Osteocyte (in vitro differentiated cells): ENCODE data around the gene MALL. TPM values are rescaled to one million over a fixed set of nuclear protein-coding genes. Genes with fewer than 3 reads are reported as not detected.
"Not testable (repeated sequence)": the region's sequence is repeated elsewhere in the genome, so short reads cannot be mapped to it uniquely, and the experiment has no call there.

Experiments used
- DNase-seq: peaks from one replicate; pipeline ENCODE4 v3.0.0; 2021; ENCODE audit warnings: mixed read lengths; ENCODE audit not compliant: unreplicated experiment; ENCODE audit errors: extremely low spot score
- H3K27ac Mint-ChIP-seq: one replicate; pipeline ENCODE4 v1.8.0; 2021; ENCODE audit warnings: mild to moderate bottlenecking, mixed read lengths; ENCODE audit not compliant: unreplicated experiment
- H3K27me3 Mint-ChIP-seq: one replicate; pipeline ENCODE4 v1.8.0; 2021; ENCODE audit warnings: mixed read lengths; ENCODE audit not compliant: unreplicated experiment
- H3K36me3 Mint-ChIP-seq: one replicate; pipeline ENCODE4 v1.8.0; 2021; ENCODE audit warnings: mixed read lengths; ENCODE audit not compliant: unreplicated experiment
- H3K4me1 Mint-ChIP-seq: one replicate; pipeline ENCODE4 v1.8.0; 2021; ENCODE audit warnings: mixed read lengths; ENCODE audit not compliant: unreplicated experiment
- H3K4me3 Mint-ChIP-seq: one replicate; pipeline ENCODE4 v1.8.0; 2021; ENCODE audit warnings: mild to moderate bottlenecking, moderate library complexity, mixed read lengths; ENCODE audit not compliant: unreplicated experiment
- H3K9me3 Mint-ChIP-seq: one replicate; pipeline ENCODE4 v1.8.0; 2021; ENCODE audit warnings: mixed read lengths; ENCODE audit not compliant: unreplicated experiment
- total RNA-seq: library from RNA; stranded (reverse); gene quantifications from 2 replicates; pipeline ENCODE4 v1.2.1, GENCODE V29; 2021
- TF ChIP-seq, protein P1 (sequence below): fragments of 200-600 bp; sonication (generic); IDR thresholded peaks from 2 replicates; pipeline ENCODE4 v1.5.0; 2021; ENCODE audit warnings: antibody characterized with exemption, mild to moderate bottlenecking, moderate library complexity

The MALL gene
- total RNA-seq, 1 donor from 2014 or later, result 0.64 TPM

GRCh38 chr2:110104025-110104771, 11.4 kb downstream of the MALL start:
- TF ChIP-seq, protein P1, sequence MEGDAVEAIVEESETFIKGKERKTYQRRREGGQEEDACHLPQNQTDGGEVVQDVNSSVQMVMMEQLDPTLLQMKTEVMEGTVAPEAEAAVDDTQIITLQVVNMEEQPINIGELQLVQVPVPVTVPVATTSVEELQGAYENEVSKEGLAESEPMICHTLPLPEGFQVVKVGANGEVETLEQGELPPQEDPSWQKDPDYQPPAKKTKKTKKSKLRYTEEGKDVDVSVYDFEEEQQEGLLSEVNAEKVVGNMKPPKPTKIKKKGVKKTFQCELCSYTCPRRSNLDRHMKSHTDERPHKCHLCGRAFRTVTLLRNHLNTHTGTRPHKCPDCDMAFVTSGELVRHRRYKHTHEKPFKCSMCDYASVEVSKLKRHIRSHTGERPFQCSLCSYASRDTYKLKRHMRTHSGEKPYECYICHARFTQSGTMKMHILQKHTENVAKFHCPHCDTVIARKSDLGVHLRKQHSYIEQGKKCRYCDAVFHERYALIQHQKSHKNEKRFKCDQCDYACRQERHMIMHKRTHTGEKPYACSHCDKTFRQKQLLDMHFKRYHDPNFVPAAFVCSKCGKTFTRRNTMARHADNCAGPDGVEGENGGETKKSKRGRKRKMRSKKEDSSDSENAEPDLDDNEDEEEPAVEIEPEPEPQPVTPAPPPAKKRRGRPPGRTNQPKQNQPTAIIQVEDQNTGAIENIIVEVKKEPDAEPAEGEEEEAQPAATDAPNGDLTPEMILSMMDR, result no peak
- Mint-ChIP-seq H3K4me3 (no peak overlapping the region), H3K4me1 (peaks cover 56% of the 10 kb centered on the region), H3K36me3 (no peaks in the 10 kb centered on the region), H3K27me3 (peaks cover 5% of the 10 kb centered on the region), H3K9me3 (no peaks in the 10 kb centered on the region), H3K27ac (peak overlapping the region; percentile 4)
- DNase-seq, result no peak

- DNase-seq, result no peak
- Mint-ChIP-seq H3K36me3 (no peaks in the 10 kb centered on the region), H3K4me1 (peaks cover 59% of the 10 kb centered on the region), H3K27me3 (peaks cover 4% of the 10 kb centered on the region), H3K9me3 (no peaks in the 10 kb centered on the region), H3K4me3 (no peak overlapping the region), H3K27ac (peak overlapping the region; percentile 97)
- TF ChIP-seq, protein P1, result no peak
These were observed 12.3 kb downstream of the MALL start for GRCh38 chr2:110103061-110103961.

DNA sequence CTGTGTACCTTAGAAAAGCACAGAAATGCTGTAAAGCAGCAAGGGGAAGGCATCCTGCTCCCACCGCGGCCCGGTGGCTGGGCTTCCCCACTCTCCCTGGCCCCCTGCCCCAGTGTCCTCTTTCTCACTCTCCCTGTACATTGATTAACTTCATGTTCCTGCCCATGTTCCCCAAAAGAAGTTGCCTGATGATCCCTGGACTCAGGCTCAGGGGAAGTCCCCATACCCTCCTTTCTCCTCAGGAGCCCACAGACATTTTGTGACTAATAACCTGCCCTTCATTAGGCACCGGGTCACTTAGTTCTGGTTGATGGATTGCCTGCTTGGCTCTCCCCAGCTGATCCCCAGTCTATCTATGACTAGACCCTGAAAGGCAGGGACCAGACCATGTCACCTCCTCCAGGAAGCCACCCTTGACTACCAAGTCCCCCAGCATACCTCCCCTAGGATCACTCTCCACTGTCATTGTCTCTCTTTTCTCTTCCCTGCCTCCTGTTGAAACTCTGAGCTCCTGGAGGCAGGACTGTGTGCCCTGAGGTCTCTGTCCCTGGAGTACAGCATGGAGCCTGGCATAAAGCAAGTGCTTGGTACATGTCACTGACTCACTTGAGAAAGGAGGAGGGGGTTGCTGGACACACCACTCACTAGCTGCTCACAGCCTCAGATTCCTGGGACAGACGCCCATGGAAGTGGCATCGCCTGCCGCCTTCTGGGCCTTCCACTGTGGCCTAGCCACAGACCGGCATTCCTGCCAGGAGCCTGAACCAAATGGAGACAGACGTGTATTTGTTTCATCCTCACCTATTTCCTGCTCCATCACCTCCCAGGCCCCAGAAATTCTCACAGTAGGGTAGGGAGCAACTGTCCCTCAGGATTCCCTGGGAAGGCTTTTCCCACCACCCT, 13.5 kb downstream of the MALL start:
- no peaks in the 10 kb centered on the region for H3K36me3 Mint-ChIP-seq
- no peaks in the 10 kb centered on the region for H3K9me3 Mint-ChIP-seq
- TF ChIP-seq, protein P1, result no peak
- peaks cover 59% of the 10 kb centered on the region for H3K4me1 Mint-ChIP-seq
- peak overlapping the region; percentile 97 for H3K27ac Mint-ChIP-seq
- no peaks in the 10 kb centered on the region for H3K27me3 Mint-ChIP-seq
- no peak for DNase-seq
- H3K4me3 Mint-ChIP-seq, result no peak overlapping the region

GRCh38 chr2:110101280-110101844, 14.3 kb downstream of the MALL start:
- Mint-ChIP-seq H3K4me1 (peaks cover 55% of the 10 kb centered on the region), H3K27me3 (no peaks in the 10 kb centered on the region), H3K4me3 (peak overlapping the region; percentile 52), H3K27ac (peak overlapping the region; percentile 97), H3K9me3 (no peaks in the 10 kb centered on the region), H3K36me3 (no peaks in the 10 kb centered on the region)
- TF ChIP-seq, protein P1, result no peak
- peak; percentile 97 for DNase-seq

DNA sequence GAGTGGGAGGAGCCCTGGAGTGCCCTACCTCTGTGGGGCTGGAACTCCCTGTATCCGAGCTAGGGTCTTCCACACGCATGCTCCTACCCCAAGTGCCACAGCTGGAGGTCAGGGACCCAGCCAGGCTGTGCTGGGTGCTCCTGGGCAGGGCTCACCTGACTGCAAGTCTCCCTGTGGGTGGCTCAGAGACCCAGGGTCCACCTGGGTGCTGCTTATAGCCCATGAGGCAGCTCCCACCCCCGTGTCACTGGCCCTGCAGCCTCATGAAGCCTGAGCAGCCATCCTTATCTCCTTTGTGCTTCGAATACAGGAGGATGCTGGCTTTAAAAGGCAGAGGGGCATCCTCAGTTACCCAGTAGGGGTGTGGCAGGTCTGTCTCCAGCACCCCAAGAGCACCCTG, 14.7 kb downstream of the MALL start:
- not testable (repeated sequence) for H3K27me3 Mint-ChIP-seq
- peaks cover 51% of the 10 kb centered on the region for H3K4me1 Mint-ChIP-seq

More for the DNA sequence above, 14.7 kb downstream of the MALL start:
- not testable (repeated sequence) for H3K36me3 Mint-ChIP-seq, H3K9me3 Mint-ChIP-seq
- DNase-seq, result peak; percentile 54
- Mint-ChIP-seq H3K27ac (peak overlapping the region; percentile 97), H3K4me3 (peak overlapping the region; percentile 52)
